ENCODE results near the gene PDE6C. TPM values are rescaled to one million over a fixed set of nuclear protein-coding genes. Genes with fewer than 3 reads are reported as not detected.

PDE6C gene
- total and polyA plus RNA-seq, 2 of the 8 experiments (the other 6 are each of a cell fraction or from before 2014, with no cell fraction given) = not detected

GRCh38 chr10:93572606-93573005 is 39.7 kb upstream of the PDE6C start:
- Histone ChIP-seq H3K79me2 (ENCODE audit: control insufficient read depth in 1 of 2, insufficient read depth in 2 of 2, low read length in 2 of 2) (no peaks in the 10 kb centered on the region), H4K91ac (replicated peaks; ENCODE audit: insufficient read length, low read length) (no peak overlapping the region), H2BK20ac (ENCODE audit: low read length) (no peak overlapping the region), H2BK5ac (ENCODE audit: low read depth, low read length) (no peak overlapping the region), H3K23ac (ENCODE audit: insufficient read length) (no peak overlapping the region), H2AK5ac (ENCODE audit: low read depth, low read length) (no peak overlapping the region), H3K23me2 (ENCODE audit: low read depth, low read length) (no peaks in the 10 kb centered on the region), H3K4ac (replicated peaks; ENCODE audit: insufficient read length, low read depth, low read length) (no peak overlapping the region), H3K18ac (ENCODE audit: extremely low read depth, low read length) (no peak overlapping the region), H2BK120ac (replicated peaks; ENCODE audit: low read depth, low read length) (no peak overlapping the region), H3K14ac (ENCODE audit: insufficient read length) (no peak overlapping the region), H3K4me1 (replicated peaks in 1 of 4; ENCODE audit: control insufficient read depth in 3 of 4, insufficient read depth in 4 of 4, low read length in 3 of 4) (peaks cover 0 to 5% (median under 1%) of the 10 kb centered on the region in 4 experiments; a peak in 4 of 7 replicates), H3K56ac (replicated peaks; ENCODE audit: insufficient read length, low read depth, low read length) (no peak overlapping the region), H3K9me3 (ENCODE audit: insufficient read depth in 2 of 2, low read depth in 1 of 2, low read length in 1 of 2) (no peaks in the 10 kb centered on the region), H3K4me2 (ENCODE audit: insufficient read depth in 1 of 2, low read depth in 2 of 2, low read length in 2 of 2) (no peak overlapping the region), H3K79me1 (ENCODE audit: low read depth, low read length) (no peaks in the 10 kb centered on the region), H3K9ac (replicated peaks in 1 of 4; ENCODE audit: extremely low read depth in 1 of 4, low read depth in 3 of 4, low read length in 3 of 4) (no peak overlapping the region), H2BK12ac (ENCODE audit: low read depth, low read length) (no peak overlapping the region), H2BK15ac (ENCODE audit: low read length) (no peak overlapping the region), H3K4me3 (ENCODE audit: extremely low read depth in 1 of 4, insufficient read depth in 2 of 4, low read depth in 3 of 4, low read length in 4 of 4) (no peak overlapping the region), H3K27ac (ENCODE audit: low read depth, low read length) (no peak overlapping the region), H4K20me1 (replicated peaks in 1 of 2; ENCODE audit: control insufficient read depth in 1 of 2, insufficient read depth in 2 of 2, low read length in 2 of 2) (no peaks in the 10 kb centered on the region), H4K5ac (ENCODE audit: insufficient read length, low read depth, low read length) (no peak overlapping the region), H2AFZ (ENCODE audit: low read length) (no peak overlapping the region), H3K27me3 (replicated peaks in 1 of 4; ENCODE audit: control insufficient read depth in 3 of 4, extremely low read depth in 1 of 4, insufficient read depth in 3 of 4, low read length in 3 of 4) (peaks cover 17 to 44% (median 36%) of the 10 kb centered on the region in 4 experiments), H4K8ac (ENCODE audit: extremely low read depth, insufficient read depth, low read length) (no peak overlapping the region), H3K36me3 (ENCODE audit: control insufficient read depth in 2 of 4, insufficient read depth in 4 of 4, low read length in 3 of 4) (no peaks in the 10 kb centered on the region)
- TF ChIP-seq GTF2F1 (IDR thresholded peaks at IDR 0.05; ENCODE audit: borderline replicate concordance, low read depth, low read length) (no peak), RBBP5 (IDR thresholded peaks at IDR 0.05; ENCODE audit: borderline replicate concordance, low read depth, low read length) (no peak), TAF7 (optimal IDR thresholded peaks at IDR 0.05; ENCODE audit: borderline replicate concordance, low read depth, low read length) (no peak), JUND (IDR thresholded peaks at IDR 0.05; ENCODE audit: low read length) (no peak), KDM5A (IDR thresholded peaks at IDR 0.05; ENCODE audit: low read length) (no peak)
- TF ChIP-seq, protein P1, sequence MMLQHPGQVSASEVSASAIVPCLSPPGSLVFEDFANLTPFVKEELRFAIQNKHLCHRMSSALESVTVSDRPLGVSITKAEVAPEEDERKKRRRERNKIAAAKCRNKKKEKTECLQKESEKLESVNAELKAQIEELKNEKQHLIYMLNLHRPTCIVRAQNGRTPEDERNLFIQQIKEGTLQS (IDR thresholded peaks at IDR 0.05; ENCODE audit: insufficient read depth, low read depth, low read length) = no peak
- no peak for FAIRE-seq
- CTCF ChIA-PET (ENCODE audit: partially characterized antibody) = interaction anchor here (0.6 to 1.3 kb wide), 4 partner anchors 16 to 196 kb away, joined by 3 to 4 read pairs (median 4); no protein-coding TSS in a partner anchor
- POLR2A ChIA-PET (ENCODE audit: partially characterized antibody) = no interaction called here
- 78% methylated on average over 2 of the region's 2 CpGs; no CpG with 5 or more reads in 1 of the 2 experiments for WGBS, 2 experiments (ENCODE audit: extremely low coverage in 1 of 2, insufficient coverage in 1 of 2, insufficient read length in 1 of 2, insufficient replicate concordance in 2 of 2, low coverage in 1 of 2, low lambda C conversion rate in 2 of 2, missing lambda C conversion rate in 1 of 2)
- DNase-seq (ENCODE audit: low read depth in 1 of 2, low spot score in 2 of 2) = no peak

All from H1 (cell line).